HepG2 (cell line): ENCODE results near the gene EARS2. TPM values are rescaled to one million over a fixed set of nuclear protein-coding genes. Genes with fewer than 3 reads are reported as not detected.

Experiments used
- ATAC-seq: fragments of 200-7000 bp; cut with Tn5 transposase; 3 replicates; pipeline ENCODE4 v1.9.1; 2020; ENCODE audit warnings: mild to moderate bottlenecking, moderate library complexity
- BruUV-seq: library from RNA; stranded (reverse); fragments of 400-500 nt; replicated peaks from 2 replicates; lab custom pipeline; 2021; lab: Mats Ljungman, UMichigan
- CTCF ChIA-PET: fragments of 300-600 bp; formaldehyde crosslinking; extraction: SDS; loops from one replicate; lab custom pipeline; 2021; ENCODE audit warnings: low total read pairs, inconsistent platforms, low intra/inter-chr PET ratio; lab: Yijun Ruan, JAX
- POLR2A ChIA-PET: fragments of 350-600 bp; sonication (Branson Sonifier 250); formaldehyde crosslinking; loops from one replicate; lab custom pipeline; 2020; ENCODE audit warnings: antibody characterized with exemption, inconsistent platforms; lab: Yijun Ruan, JAX
- DNase-seq: peaks from one replicate; pipeline ENCODE4 v3.0.0-alpha.2; 2015; ENCODE audit warnings: low spot score
- FAIRE-seq: peaks from 3 replicates; lab custom pipeline; 2011; peaks lifted over from hg19 to GRCh38; lab: Jason Lieb, UNC
- H2AFZ ChIP-seq: one replicate; pipeline ENCODE4 v1.6.1; 2011; ENCODE audit warnings: low read length, inconsistent platforms
- H3K27ac ChIP-seq: fragments of 300-600 bp; 3 replicates; pipeline ENCODE4 v1.8.0; 2011; ENCODE audit warnings: mixed run types, mild to moderate bottlenecking, mixed read lengths, low read length, inconsistent platforms; ENCODE audit not compliant: insufficient read depth; ENCODE audit errors: extremely low read length
- H3K27me3 ChIP-seq, 2 experiments: fragments of 200-600 bp in 1 of 2; 2 replicates in 1 of 2; 3 replicates in 1 of 2; pipeline versions ENCODE4 v1.6.0 to v1.8.0; 2011; ENCODE audit warnings: low read length in 2 of 2, mild to moderate bottlenecking in 2 of 2, moderate library complexity in 2 of 2, inconsistent platforms in 1 of 2; ENCODE audit not compliant: insufficient read depth in 2 of 2, control insufficient read depth in 1 of 2
- H3K36me3 ChIP-seq, 2 experiments: fragments of 200-600 bp in 1 of 2; replicated peaks in 1 of 2; 2 replicates in 1 of 2; 3 replicates in 1 of 2; pipeline versions ENCODE4 v1.5.1 to v1.8.0; 2011; ENCODE audit warnings: low read length in 2 of 2, inconsistent platforms in 1 of 2; ENCODE audit not compliant: insufficient read depth in 2 of 2, control insufficient read depth in 1 of 2
- H3K4me1 ChIP-seq: 2 replicates; pipeline ENCODE4 v1.5.1; 2012; ENCODE audit warnings: low read length, inconsistent platforms; ENCODE audit not compliant: insufficient read depth
- H3K4me2 ChIP-seq: 2 replicates; pipeline ENCODE4 v1.6.0; 2011; ENCODE audit warnings: low read depth, low read length, inconsistent platforms
- H3K4me3 ChIP-seq, 3 experiments: fragments of 200-600 bp in 1 of 3; sonication (generic), shearing (Covaris generic) in 1 of 3; replicated peaks in 1 of 3; 2 replicates each; pipeline ENCODE4 v1.5.1; 2011 to 2016; ENCODE audit warnings: low read length in 3 of 3, inconsistent platforms in 2 of 3, low read depth in 2 of 3, mild to moderate bottlenecking in 2 of 3, control low read depth in 1 of 3, mixed read lengths in 1 of 3; ENCODE audit not compliant: insufficient read depth in 1 of 3
- H3K79me2 ChIP-seq: one replicate; pipeline ENCODE4 v1.6.1; 2011; ENCODE audit warnings: low read length, inconsistent platforms; ENCODE audit not compliant: insufficient read depth
- H3K9ac ChIP-seq: 2 replicates; pipeline ENCODE4 v1.6.0; 2011; ENCODE audit warnings: mild to moderate bottlenecking, low read depth, low read length, inconsistent platforms; ENCODE audit not compliant: insufficient read depth
- H3K9me3 ChIP-seq: 2 replicates; pipeline ENCODE4 v1.5.1; 2012; ENCODE audit warnings: mild to moderate bottlenecking, low read length
- H4K20me1 ChIP-seq: 2 replicates; pipeline ENCODE4 v1.6.0; 2011; ENCODE audit warnings: inconsistent platforms, mild to moderate bottlenecking, low read length, moderate library complexity; ENCODE audit not compliant: insufficient read depth
- EED ChIP-seq: sonication (generic); formaldehyde crosslinking; IDR thresholded peaks from 2 replicates; pipeline ENCODE4 v1.5.0; 2020; ENCODE audit warnings: mild to moderate bottlenecking, missing genetic modification reagents
- ELF4 ChIP-seq: sonication (generic); formaldehyde crosslinking; IDR thresholded peaks from 2 replicates; pipeline ENCODE4 v1.5.0; 2020; ENCODE audit warnings: missing genetic modification reagents, mild to moderate bottlenecking, moderate library complexity, borderline replicate concordance
- FOSL2 ChIP-seq: sonication (generic); formaldehyde crosslinking; IDR thresholded peaks from 2 replicates; pipeline ENCODE4 v1.4.0; 2020; ENCODE audit warnings: missing genetic modification reagents
- FOXC1 ChIP-seq: sonication (generic); formaldehyde crosslinking; IDR thresholded peaks from 2 replicates; pipeline ENCODE4 v1.8.0; 2022; ENCODE audit warnings: mild to moderate bottlenecking, missing genetic modification reagents, borderline replicate concordance
- MXD4 ChIP-seq: IDR thresholded peaks from 2 replicates; pipeline ENCODE4 v1.6.1; 2016; ENCODE audit warnings: mild to moderate bottlenecking, missing biosample characterization, missing genetic modification reagents
- NR2F1 ChIP-seq, 2 experiments: fragments of 450-650 bp in 1 of 2; formaldehyde crosslinking in 1 of 2; IDR thresholded peaks; 2 replicates each; pipeline versions ENCODE4 v1.5.0 to v1.6.1; 2016 to 2020; ENCODE audit warnings: mild to moderate bottlenecking in 1 of 2, missing compliant biosample characterization in 1 of 2, missing genetic modification reagents in 1 of 2, moderate library complexity in 1 of 2
- SALL1 ChIP-seq: sonication (generic); formaldehyde crosslinking; IDR thresholded peaks from 2 replicates; pipeline ENCODE4 v1.8.0; 2022; ENCODE audit warnings: mild to moderate bottlenecking, missing genetic modification reagents
- ZNF33A ChIP-seq: sonication (generic); formaldehyde crosslinking; IDR thresholded peaks from 2 replicates; pipeline ENCODE4 v1.5.1; 2020; ENCODE audit warnings: missing genetic modification reagents, mild to moderate bottlenecking, moderate library complexity, borderline replicate concordance
- ZNF34 ChIP-seq: sonication (generic); formaldehyde crosslinking; IDR thresholded peaks from 2 replicates; pipeline ENCODE4 v1.4.0; 2020; ENCODE audit warnings: mild to moderate bottlenecking, missing genetic modification reagents, borderline replicate concordance
- ZNF747 ChIP-seq: sonication (generic); formaldehyde crosslinking; IDR thresholded peaks from 2 replicates; pipeline ENCODE4 v1.8.1; 2023; ENCODE audit warnings: missing genetic modification reagents, mild to moderate bottlenecking, borderline replicate concordance
- WGBS: methylation state at CpG from one replicate; pipeline ENCODE4 v1.1.6; 2017; ENCODE audit warnings: low lambda C conversion rate; 5-methylcytosine and 5-hydroxymethylcytosine counted together
- in situ Hi-C: cut with HindIII; loops from 2 replicates; pipeline ENCODE4 v1.10.0; 2017; ENCODE audit warnings: low pct_unique_long_range_greater_than_20kb; ENCODE audit not compliant: extremely low pct_ligation_motif_present
- intact Hi-C: fragments of 100-400 bp; cut with micrococcal nuclease; formaldehyde crosslinking; loops from one replicate; pipeline ENCODE4 v1.10.0; 2022; ENCODE audit not compliant: unreplicated experiment
- polyA plus RNA-seq, 8 experiments: library from polyadenylated mRNA; depleted of rRNA in 3 of 8; stranded (reverse) in 7 of 8; unstranded in 1 of 8; fragments of >200 nt; fragmentation: Illumina TruSeq in 4 of 8; extraction: Trizol in 4 of 8; gene quantifications; 2 replicates each; pipeline versions ENCODE4 v1.2.1 to v1.2.3, GENCODE V29; 2011 to 2016; ENCODE audit warnings: low read depth in 4 of 8, missing spikeins in 1 of 8, mixed read lengths in 1 of 8; ENCODE audit not compliant: insufficient read depth in 1 of 8
- total RNA-seq, 5 experiments: library from RNA; depleted of rRNA; stranded (reverse); fragments of >200 nt; fragmentation: Illumina TruSeq; extraction: Trizol; gene quantifications; 2 replicates each; pipeline ENCODE4 v1.2.3, GENCODE V29; 2016; ENCODE audit warnings: low read depth in 1 of 5
- TF ChIP-seq, protein P1 (sequence below): sonication (generic); formaldehyde crosslinking; IDR thresholded peaks from 2 replicates; pipeline ENCODE4 v1.4.0; 2020; ENCODE audit warnings: mild to moderate bottlenecking, missing genetic modification reagents, borderline replicate concordance
- TF ChIP-seq, protein P2 (sequence below): sonication (generic); formaldehyde crosslinking; IDR thresholded peaks from 2 replicates; pipeline ENCODE4 v1.9.0; 2021; ENCODE audit warnings: mild to moderate bottlenecking, missing genetic modification reagents

EARS2 gene
- total and polyA plus RNA-seq, 2 of the 13 experiments (the other 11 are each of a cell fraction or from before 2014, with no cell fraction given) = 49.4 to 80.4 TPM

DNA sequence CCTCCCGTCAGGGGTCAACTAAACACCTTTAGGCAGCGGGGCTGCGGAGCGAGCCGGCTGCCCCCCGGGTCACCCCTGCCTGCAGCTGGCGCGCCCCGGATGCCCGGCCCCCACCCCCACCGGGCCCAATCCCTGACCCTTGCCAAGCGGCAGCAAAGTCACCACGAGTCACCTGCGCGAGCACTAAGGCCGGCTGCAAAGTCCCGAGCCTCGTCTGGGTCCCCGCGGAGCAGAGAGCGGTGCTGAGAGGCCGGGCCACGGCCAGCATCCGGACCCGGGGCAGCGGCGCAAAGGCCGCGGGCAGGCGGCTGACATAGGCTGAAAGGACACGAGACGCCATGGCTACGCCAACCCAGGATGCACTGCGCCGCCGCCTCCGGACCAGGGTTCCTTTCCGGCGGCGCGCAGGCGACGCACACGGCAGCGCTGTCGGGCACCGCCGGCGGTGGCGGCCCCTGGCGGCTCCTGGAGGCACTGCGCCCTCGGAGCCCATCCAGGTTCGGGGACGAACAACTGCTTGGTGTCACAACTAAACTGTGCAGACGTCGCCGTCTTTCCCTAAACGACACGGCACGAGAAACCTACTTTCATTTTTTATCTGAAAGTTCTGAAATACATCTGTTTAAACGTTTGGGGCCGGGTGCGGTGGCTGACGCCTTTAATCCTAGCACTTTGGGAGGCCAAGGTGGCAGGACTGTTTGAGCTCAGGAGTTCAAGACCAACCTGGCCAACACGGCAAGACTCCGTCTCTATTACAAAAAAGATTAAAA, 39.0 kb upstream of the EARS2 start, which contains the start of gene NDUFAB1 (continued):
- peak; percentile 99 for TF ChIP-seq FOXC1
- peak; percentile 94 for TF ChIP-seq SALL1
- TF ChIP-seq, protein P1, sequence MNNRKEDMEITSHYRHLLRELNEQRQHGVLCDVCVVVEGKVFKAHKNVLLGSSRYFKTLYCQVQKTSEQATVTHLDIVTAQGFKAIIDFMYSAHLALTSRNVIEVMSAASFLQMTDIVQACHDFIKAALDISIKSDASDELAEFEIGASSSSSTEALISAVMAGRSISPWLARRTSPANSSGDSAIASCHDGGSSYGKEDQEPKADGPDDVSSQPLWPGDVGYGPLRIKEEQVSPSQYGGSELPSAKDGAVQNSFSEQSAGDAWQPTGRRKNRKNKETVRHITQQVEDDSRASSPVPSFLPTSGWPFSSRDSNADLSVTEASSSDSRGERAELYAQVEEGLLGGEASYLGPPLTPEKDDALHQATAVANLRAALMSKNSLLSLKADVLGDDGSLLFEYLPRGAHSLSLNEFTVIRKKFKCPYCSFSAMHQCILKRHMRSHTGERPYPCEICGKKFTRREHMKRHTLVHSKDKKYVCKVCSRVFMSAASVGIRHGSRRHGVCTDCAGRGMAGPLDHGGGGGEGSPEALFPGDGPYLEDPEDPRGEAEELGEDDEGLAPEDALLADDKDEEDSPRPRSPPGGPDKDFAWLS = peak; percentile 45; the same call in 1 of the 2 replicates
- TF ChIP-seq EED (CRISPR knock-in tag) = peak; percentile 94
- TF ChIP-seq NR2F1 (CRISPR knock-in tag; IDR thresholded peaks at IDR 0.05) = peak; percentile 32 to 64; a peak in 2 of 4 replicates
- peak; percentile 80; the same call in 1 of the 2 replicates for TF ChIP-seq ZNF34 (CRISPR knock-in tag)

DNA sequence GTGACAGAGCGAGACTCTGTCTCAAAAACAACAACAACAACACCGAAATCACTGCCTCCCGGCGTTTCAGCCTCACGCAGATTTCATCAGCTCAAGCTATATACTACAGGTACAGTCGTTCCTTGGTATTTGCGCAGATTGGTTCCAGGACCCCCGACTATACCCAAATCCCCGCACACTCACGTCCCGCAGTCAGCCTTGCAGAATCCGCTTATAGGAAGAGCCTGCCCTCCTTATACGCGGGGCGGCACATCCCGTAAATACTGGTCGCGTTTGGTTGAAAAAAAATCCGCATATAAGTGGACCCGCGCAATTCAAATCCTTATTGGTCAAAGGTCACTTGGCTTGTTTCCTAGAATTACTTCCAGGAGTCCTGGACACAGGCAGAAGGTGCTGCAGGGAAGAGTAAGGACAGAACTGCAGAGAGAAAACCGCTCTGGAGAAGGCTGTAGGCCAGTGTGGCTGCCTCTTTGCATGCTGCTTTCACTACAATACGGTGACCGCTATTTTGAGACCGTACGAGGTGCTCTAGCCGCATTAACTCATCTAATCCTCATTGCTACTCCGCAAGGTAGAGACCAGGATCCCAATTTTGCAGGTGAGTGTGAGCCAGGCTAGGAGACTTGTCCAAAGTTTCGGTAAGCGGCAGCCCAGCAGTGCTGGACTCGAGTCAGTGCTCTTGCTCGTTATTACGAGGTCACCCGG, 38.2 kb upstream of the EARS2 start:
- POLR2A ChIA-PET = no interaction called here
- peak; percentile 50 for ATAC-seq
- CTCF ChIA-PET = interaction anchor here (2.2 to 2.5 kb wide), 2 partner anchors 39 to 161 kb away, joined by 10 to 12 read pairs; partner anchors contain the start of genes EARS2 and UBFD1
- Histone ChIP-seq H3K79me2 (peaks cover 55% of the 10 kb centered on the region), H3K9me3 (no peaks in the 10 kb centered on the region), H3K4me3 (peak overlapping the region; percentile 72 to 98 (median 97)), H3K9ac (peak overlapping the region; percentile 97), H2AFZ (no peak overlapping the region), H3K4me2 (peak overlapping the region; percentile 93), H3K4me1 (peaks cover 31% of the 10 kb centered on the region), H3K36me3 (peaks cover 22 to 34% of the 10 kb centered on the region in 2 experiments), H3K27me3 (peaks cover 0 to 5% of the 10 kb centered on the region in 2 experiments; a peak in 1 of 5 replicates), H3K27ac (peak overlapping the region; percentile 80), H4K20me1 (peaks cover 28% of the 10 kb centered on the region)
- in situ Hi-C loops (no loop called here), intact Hi-C loops (no loop called here)
- FAIRE-seq = no peak
- DNase-seq = peak; percentile 61
- WGBS = 6% methylated on average over 34 of the region's 34 CpGs
- TSS peak; percentile 63 for BruUV-seq
- no peak for TF ChIP-seq MXD4 (CRISPR knock-in tag)
- no peak for TF ChIP-seq ZNF747 (CRISPR knock-in tag)
- 0 out of 2 replicates have a peak, but pooled peaks have one; percentile 10 for TF ChIP-seq ELF4 (CRISPR knock-in tag)
- TF ChIP-seq FOSL2 (CRISPR knock-in tag) = peak; percentile 3; the same call in 1 of the 2 replicates
- peak; percentile 79; the same call in 1 of the 2 replicates for TF ChIP-seq ZNF33A (CRISPR knock-in tag)
- TF ChIP-seq, protein P2, sequence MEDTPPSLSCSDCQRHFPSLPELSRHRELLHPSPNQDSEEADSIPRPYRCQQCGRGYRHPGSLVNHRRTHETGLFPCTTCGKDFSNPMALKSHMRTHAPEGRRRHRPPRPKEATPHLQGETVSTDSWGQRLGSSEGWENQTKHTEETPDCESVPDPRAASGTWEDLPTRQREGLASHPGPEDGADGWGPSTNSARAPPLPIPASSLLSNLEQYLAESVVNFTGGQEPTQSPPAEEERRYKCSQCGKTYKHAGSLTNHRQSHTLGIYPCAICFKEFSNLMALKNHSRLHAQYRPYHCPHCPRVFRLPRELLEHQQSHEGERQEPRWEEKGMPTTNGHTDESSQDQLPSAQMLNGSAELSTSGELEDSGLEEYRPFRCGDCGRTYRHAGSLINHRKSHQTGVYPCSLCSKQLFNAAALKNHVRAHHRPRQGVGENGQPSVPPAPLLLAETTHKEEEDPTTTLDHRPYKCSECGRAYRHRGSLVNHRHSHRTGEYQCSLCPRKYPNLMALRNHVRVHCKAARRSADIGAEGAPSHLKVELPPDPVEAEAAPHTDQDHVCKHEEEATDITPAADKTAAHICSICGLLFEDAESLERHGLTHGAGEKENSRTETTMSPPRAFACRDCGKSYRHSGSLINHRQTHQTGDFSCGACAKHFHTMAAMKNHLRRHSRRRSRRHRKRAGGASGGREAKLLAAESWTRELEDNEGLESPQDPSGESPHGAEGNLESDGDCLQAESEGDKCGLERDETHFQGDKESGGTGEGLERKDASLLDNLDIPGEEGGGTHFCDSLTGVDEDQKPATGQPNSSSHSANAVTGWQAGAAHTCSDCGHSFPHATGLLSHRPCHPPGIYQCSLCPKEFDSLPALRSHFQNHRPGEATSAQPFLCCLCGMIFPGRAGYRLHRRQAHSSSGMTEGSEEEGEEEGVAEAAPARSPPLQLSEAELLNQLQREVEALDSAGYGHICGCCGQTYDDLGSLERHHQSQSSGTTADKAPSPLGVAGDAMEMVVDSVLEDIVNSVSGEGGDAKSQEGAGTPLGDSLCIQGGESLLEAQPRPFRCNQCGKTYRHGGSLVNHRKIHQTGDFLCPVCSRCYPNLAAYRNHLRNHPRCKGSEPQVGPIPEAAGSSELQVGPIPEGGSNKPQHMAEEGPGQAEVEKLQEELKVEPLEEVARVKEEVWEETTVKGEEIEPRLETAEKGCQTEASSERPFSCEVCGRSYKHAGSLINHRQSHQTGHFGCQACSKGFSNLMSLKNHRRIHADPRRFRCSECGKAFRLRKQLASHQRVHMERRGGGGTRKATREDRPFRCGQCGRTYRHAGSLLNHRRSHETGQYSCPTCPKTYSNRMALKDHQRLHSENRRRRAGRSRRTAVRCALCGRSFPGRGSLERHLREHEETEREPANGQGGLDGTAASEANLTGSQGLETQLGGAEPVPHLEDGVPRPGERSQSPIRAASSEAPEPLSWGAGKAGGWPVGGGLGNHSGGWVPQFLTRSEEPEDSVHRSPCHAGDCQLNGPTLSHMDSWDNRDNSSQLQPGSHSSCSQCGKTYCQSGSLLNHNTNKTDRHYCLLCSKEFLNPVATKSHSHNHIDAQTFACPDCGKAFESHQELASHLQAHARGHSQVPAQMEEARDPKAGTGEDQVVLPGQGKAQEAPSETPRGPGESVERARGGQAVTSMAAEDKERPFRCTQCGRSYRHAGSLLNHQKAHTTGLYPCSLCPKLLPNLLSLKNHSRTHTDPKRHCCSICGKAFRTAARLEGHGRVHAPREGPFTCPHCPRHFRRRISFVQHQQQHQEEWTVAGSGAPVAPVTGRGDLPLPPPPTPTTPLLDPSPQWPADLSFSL (CRISPR knock-in tag) = peak; percentile 17; the same call in 1 of the 2 replicates
